Upper lobe of left lung (tissue), 4 donors: Measurements from ENCODE around the gene RMND1.

Source experiments
- CTCF ChIP-seq, 6 experiments: fragments of 450-650 bp in 4 of 6; fragments of 200-600 bp in 2 of 6; sonication (generic) in 2 of 6; IDR thresholded peaks; one replicate each; pipeline ENCODE4 v1.5.1; 2016 to 2019; ENCODE audit warnings: antibody characterized with exemption in 6 of 6
- POLR2AphosphoS5 ChIP-seq, 2 donors: sonication (generic); formaldehyde crosslinking; IDR thresholded peaks; one replicate each; pipeline ENCODE4 v1.5.1; 2017; ENCODE audit warnings: antibody characterized with exemption in 2 of 2

- TF ChIP-seq POLR2AphosphoS5 (IDR thresholded peaks at IDR 0.05) (no peak), CTCF (IDR thresholded peaks at IDR 0.05) (no peak)
Observed at GRCh38 chr6:151452750-151453427, 963 bp upstream of the RMND1 start.
